ENCODE data around the gene SHMT2.
"Not testable (repeated sequence)": the region's sequence is repeated elsewhere in the genome, so short reads cannot be mapped to it uniquely, and the experiment has no call there.

Gene SHMT2

GRCh38 chr12:57266681-57267080 lies 37.2 kb downstream of the SHMT2 start:
- no peak for DNase-seq

DNA sequence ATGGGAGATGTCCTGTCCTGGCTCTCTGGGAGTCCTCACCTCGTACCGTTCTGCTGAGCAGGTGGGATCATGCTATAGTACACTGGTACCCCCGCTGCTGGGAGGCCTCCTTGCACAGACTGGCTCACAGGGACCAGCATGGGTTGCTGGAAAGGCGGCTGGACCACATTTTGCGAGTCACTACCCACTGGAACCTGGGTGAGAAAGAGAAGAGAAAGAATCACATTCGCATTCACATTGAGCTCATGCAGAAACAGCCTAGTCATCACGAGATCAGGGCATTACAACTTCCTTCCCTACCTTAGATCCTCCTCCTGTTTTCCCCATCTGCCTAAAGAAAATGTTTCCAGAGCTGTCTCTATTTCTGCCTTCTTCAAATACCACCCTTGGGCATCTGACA lies 38.8 kb downstream of the SHMT2 start:
- DNase-seq, result peak; percentile 67 to 70

- no peak for DNase-seq
Measured at GRCh38 chr12:57270966-57271470, 41.5 kb downstream of the SHMT2 start.

DNA sequence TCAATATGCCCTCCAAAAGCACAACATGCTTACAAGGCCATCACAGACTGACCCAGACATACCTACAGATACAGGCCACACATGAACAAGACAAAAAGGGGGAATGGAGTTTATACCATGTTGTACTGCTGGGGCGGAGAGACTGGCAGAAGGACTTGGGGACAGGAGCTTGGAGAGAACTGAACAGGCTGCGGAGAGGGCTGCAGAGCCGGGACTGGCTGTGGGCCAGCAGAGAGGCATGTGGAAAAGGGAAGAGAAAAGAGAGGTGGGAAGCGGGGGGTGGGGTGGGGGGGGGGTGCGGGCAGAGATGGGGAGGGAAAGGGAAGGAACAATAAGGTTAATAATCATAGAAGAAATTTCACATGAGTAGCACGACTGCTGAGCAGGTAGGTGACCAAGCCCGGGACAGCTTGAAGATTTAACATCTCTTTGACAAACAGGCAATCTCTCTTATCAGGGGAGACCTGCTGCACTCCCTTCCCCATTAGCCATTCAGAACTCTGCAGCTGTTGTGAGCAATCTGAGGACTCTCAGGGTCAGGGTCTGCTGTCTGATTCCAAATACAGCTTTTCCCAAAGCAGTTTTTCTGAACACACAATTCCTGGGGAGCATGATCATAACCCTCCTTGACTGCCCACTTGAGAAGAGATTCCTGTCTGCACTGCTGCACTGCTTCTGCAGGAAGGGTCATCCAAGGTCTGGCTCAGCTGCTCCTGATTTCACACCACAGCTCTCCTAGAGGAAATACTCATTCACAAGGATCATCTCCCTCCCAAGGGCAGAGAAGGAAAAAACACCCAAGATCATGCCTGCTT lies 43.0 kb downstream of the SHMT2 start:
- DNase-seq, result no peak

DNA sequence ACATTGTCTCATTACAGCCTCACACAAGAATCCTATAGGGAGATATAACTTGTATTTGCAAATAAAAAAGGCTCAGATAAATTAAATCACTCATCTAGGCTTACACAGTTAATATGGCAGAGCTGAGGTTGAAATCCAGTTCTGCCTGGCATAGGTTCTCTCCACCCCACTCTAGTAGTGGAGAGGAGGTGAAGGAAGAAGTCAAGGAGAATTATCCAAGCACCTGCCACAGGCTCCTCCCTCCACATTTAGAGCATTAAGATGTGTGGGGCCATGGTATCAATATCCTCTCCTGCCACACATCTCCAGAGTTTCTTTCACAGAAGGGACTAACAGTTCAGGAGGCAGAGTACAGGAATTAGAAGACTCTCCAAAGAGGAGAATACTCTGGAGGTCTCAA lies 44.0 kb downstream of the SHMT2 start:
- no peak for DNase-seq

GRCh38 chr12:57276233-57276632 lies 46.7 kb downstream of the SHMT2 start:
- not testable (repeated sequence) for DNase-seq

GRCh38 chr12:57276935-57277563 lies 47.5 kb downstream of the SHMT2 start:
- peak; percentile 41 to 46 for DNase-seq

DNA sequence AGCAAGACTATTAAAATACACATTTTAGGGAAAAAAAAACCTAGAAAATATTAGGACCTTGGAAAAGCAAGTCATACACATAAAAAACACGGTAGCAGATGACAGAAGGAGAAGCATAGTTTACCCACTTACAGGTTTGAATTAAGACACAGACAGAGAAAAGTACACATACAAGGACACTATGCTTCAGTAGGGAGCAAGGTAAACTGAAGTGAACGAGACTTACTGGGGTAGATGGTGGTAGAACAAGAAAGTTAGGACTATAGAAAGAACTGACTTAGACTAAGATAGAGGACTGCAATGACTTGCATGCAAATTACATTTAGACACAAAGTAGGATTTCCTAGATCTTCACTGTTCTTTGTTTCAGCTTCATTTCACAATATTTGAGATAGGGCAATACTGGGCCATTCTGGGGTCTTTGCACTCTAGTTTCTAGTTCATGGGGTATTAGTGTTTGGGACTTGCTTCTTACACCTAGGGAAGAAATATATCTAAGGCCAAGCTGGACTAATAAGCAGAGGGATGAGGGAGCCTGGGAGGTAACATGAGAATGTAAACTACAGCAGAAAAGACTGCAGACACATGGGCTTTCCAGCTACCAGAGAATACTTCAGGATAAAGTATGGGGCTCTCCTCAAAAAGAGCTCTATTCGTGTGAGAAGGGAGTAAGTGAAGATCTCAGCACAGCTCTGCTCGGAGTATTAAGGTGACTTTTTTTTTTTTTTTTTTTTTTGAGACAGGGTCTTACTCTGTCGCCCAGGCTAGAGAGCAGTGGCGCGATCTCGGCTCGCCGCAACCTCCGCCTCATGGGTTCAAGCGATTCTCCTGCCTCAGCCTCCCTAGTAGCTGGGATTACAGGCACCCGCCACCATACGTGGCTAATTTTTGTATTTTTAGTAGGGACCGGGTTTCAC lies 49.2 kb downstream of the SHMT2 start:
- no peak for DNase-seq

GRCh38 chr12:57280211-57281062 lies 50.9 kb downstream of the SHMT2 start:
- peak; percentile 76 to 82 for DNase-seq

DNA sequence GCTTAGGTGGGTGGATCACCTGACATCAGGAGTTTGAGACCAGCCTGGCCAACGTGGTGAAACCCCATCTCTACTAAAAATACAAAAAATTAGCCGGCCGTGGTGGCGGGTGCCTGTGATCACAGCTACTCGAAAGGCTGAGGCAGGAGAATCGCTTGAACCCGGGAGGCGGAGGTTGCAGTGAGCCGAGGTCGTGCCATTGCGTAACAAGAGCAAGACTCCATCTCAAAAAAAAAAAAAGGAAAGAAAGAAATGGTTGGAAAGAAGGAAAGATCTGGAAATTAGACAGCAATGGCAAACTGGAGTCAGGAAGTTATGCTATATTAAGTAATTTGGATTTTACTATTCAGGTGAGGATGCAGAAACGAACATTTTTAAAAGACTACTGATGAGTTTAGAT lies 52.6 kb downstream of the SHMT2 start:
- DNase-seq, result not testable (repeated sequence)
